Smooth muscle cell of trachea (primary cell): ENCODE measurements around the gene CCR2. TPM values are rescaled to one million over a fixed set of nuclear protein-coding genes. Genes with fewer than 3 reads are reported as not detected.

Experiments used
- total RNA-seq: library from RNA; depleted of rRNA; stranded (reverse); fragments of >200 nt; gene quantifications from 2 replicates; pipeline ENCODE4 v1.2.1, GENCODE V29; 2014

The CCR2 gene
- total RNA-seq: not detected in 2 replicates

GRCh38 chr3:46353647-46354410 lies at the start of gene CCR2:
TSS of gene CCR2 (plus strand) at chr3:46354111. CDS start at chr3:46357528, 3,417 bp downstream.

GRCh38 chr3:46370839-46371518 lies 17.1 kb downstream of the CCR2 start, which contains the start of gene CCR5:
TSS of gene CCR5 (plus strand) at chr3:46370946. CDS start at chr3:46372903, 1,957 bp downstream.

GRCh38 chr3:46406788-46407611 lies 53.1 kb downstream of the CCR2 start, which contains the start of the genes CCR5AS and CCRL2:
TSS of gene CCR5AS (minus strand) at chr3:46407066.
TSS of gene CCRL2 (plus strand) at chr3:46407259. CDS start at chr3:46408080, 821 bp downstream.

Other genes starting within 250 kb of the CCR2 start
- gene CCR1, start 145.8 kb upstream of the CCR2 start, total RNA-seq: 4.5 and 7.6 TPM in 2 replicates
- gene CCR3, start 111.7 kb upstream of the CCR2 start, total RNA-seq: 0.33 TPM in 1 of 2 replicates, not detected in the other
- under 0.01 TPM in 2 replicates for gene CCR5, start 16.8 kb downstream of the CCR2 start, total RNA-seq
- gene CCRL2, start 53.1 kb downstream of the CCR2 start, total RNA-seq: 0.29 and 0.83 TPM in 2 replicates
- not detected in 2 replicates for gene LTF, start 110.8 kb downstream of the CCR2 start, total RNA-seq
- gene RTP3, start 143.9 kb downstream of the CCR2 start, total RNA-seq: not detected in 2 replicates
- under 0.01 and 0.99 TPM in 2 replicates for gene LRRC2, start 212.2 kb downstream of the CCR2 start, total RNA-seq